ENCODE measurements around the gene CDC42EP3.

GRCh38 chr2:37639631-37640030 is 31.8 kb downstream of the CDC42EP3 start:
- TF ChIP-seq, protein P1, sequence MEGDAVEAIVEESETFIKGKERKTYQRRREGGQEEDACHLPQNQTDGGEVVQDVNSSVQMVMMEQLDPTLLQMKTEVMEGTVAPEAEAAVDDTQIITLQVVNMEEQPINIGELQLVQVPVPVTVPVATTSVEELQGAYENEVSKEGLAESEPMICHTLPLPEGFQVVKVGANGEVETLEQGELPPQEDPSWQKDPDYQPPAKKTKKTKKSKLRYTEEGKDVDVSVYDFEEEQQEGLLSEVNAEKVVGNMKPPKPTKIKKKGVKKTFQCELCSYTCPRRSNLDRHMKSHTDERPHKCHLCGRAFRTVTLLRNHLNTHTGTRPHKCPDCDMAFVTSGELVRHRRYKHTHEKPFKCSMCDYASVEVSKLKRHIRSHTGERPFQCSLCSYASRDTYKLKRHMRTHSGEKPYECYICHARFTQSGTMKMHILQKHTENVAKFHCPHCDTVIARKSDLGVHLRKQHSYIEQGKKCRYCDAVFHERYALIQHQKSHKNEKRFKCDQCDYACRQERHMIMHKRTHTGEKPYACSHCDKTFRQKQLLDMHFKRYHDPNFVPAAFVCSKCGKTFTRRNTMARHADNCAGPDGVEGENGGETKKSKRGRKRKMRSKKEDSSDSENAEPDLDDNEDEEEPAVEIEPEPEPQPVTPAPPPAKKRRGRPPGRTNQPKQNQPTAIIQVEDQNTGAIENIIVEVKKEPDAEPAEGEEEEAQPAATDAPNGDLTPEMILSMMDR (conservative IDR thresholded peaks at IDR 0.05 in 1 of 2, IDR thresholded peaks at IDR 0.05 in 1 of 2; ENCODE audit: extremely low read depth in 1 of 2, insufficient read depth in 1 of 2, low read depth in 1 of 2, low read length in 2 of 2): no peak
- TF ChIP-seq EZH2 (IDR thresholded peaks at IDR 0.05; ENCODE audit: borderline replicate concordance, low read length): no peak
